ENCODE data around the gene LHFPL6. TPM values are rescaled to one million over a fixed set of nuclear protein-coding genes. Genes with fewer than 3 reads are reported as not detected.
A peak's percentile ranks its signal among the peaks of the same experiment; 100 is the strongest.

Gene LHFPL6
- total and polyA plus RNA-seq, 9 of the 15 experiments (the other 6 are each of a cell fraction or from before 2014, with no cell fraction given) = 0.18 TPM; not detected in 8

- in situ Hi-C loops (cut with MboI) = no loop called here
- intact Hi-C loops (cut with micrococcal nuclease) = no loop called here
- no peak overlapping the region for H3K9ac ChIP-seq (ENCODE audit: insufficient read depth in 1 of 2, low read depth in 2 of 2, low read length in 2 of 2)
- no peak overlapping the region for H3K4me2 ChIP-seq (ENCODE audit: insufficient read depth, low read length)
- H3K79me2 ChIP-seq (ENCODE audit: control insufficient read depth, insufficient read depth, low read length) = no peaks in the 10 kb centered on the region
- no peak overlapping the region for H3K27ac ChIP-seq (ENCODE audit: extremely low read depth, low read depth, low read length)
- no peaks in the 10 kb centered on the region for H3K9me3 ChIP-seq (replicated peaks; ENCODE audit: control insufficient read depth, insufficient read depth, low read depth, low read length)
- H4K20me1 ChIP-seq (replicated peaks; ENCODE audit: control insufficient read depth, insufficient read depth, low read length) = no peaks in the 10 kb centered on the region
- H3K36me3 ChIP-seq (ENCODE audit: control insufficient read depth, insufficient read depth, low read length) = no peaks in the 10 kb centered on the region
- TF ChIP-seq ZNF253 (CRISPR knock-in tag; conservative IDR thresholded peaks at IDR 0.05) (no peak), TEAD2 (tag; IDR thresholded peaks at IDR 0.05) (no peak), DEAF1 (CRISPR knock-in tag; IDR thresholded peaks at IDR 0.05) (no peak), KLF6 (CRISPR knock-in tag; IDR thresholded peaks at IDR 0.05; ENCODE audit: borderline replicate concordance) (no peak), RFX1 (IDR thresholded peaks at IDR 0.05) (peak; percentile 10; the same call in 1 of the 2 replicates)
- no peaks in the 10 kb centered on the region for H3K4me1 ChIP-seq (replicated peaks in 1 of 2; ENCODE audit: control insufficient read depth in 2 of 2, insufficient read depth in 2 of 2, low read length in 2 of 2)
- BruUV-seq (replicated peaks) = no TSS peak
- no peaks in the 10 kb centered on the region for H3K27me3 ChIP-seq (ENCODE audit: control insufficient read depth in 2 of 2, insufficient read depth in 2 of 2, low read length in 2 of 2)
- H3K9me1 ChIP-seq (ENCODE audit: control insufficient read depth, insufficient read depth, low read length) = no peaks in the 10 kb centered on the region
- H2AFZ ChIP-seq (ENCODE audit: low read depth, low read length) = no peak overlapping the region
- H3K4me3 ChIP-seq = no peak overlapping the region
- 0% methylated on average over 3 of the region's 3 CpGs for WGBS (ENCODE audit: insufficient coverage, low coverage, missing lambda C conversion rate)
- DNase-seq (ENCODE audit: extremely low read depth in 1 of 4, low spot score in 3 of 4) = no peak
- CTCF ChIA-PET (ENCODE audit: low intra/inter-chr PET ratio) = no interaction called here
- POLR2A ChIA-PET = no interaction called here
- no peak for FAIRE-seq
- no peak for ATAC-seq
These were observed 300.2 kb downstream of the LHFPL6 start for GRCh38 chr13:39302820-39303219.

- no peak for DNase-seq (ENCODE audit: extremely low read depth in 1 of 4, low spot score in 3 of 4)
- Histone ChIP-seq H3K79me2 (ENCODE audit: control insufficient read depth, insufficient read depth, low read length) (no peaks in the 10 kb centered on the region), H3K4me3 (no peak overlapping the region), H3K36me3 (ENCODE audit: control insufficient read depth, insufficient read depth, low read length) (no peaks in the 10 kb centered on the region), H4K20me1 (replicated peaks; ENCODE audit: control insufficient read depth, insufficient read depth, low read length) (no peaks in the 10 kb centered on the region), H3K27me3 (ENCODE audit: control insufficient read depth in 2 of 2, insufficient read depth in 2 of 2, low read length in 2 of 2) (no peaks in the 10 kb centered on the region), H3K4me1 (replicated peaks in 1 of 2; ENCODE audit: control insufficient read depth in 2 of 2, insufficient read depth in 2 of 2, low read length in 2 of 2) (no peaks in the 10 kb centered on the region), H2AFZ (ENCODE audit: low read depth, low read length) (no peak overlapping the region), H3K9me1 (ENCODE audit: control insufficient read depth, insufficient read depth, low read length) (no peaks in the 10 kb centered on the region), H3K4me2 (ENCODE audit: insufficient read depth, low read length) (no peak overlapping the region), H3K9ac (ENCODE audit: insufficient read depth in 1 of 2, low read depth in 2 of 2, low read length in 2 of 2) (no peak overlapping the region), H3K9me3 (replicated peaks; ENCODE audit: control insufficient read depth, insufficient read depth, low read depth, low read length) (no peaks in the 10 kb centered on the region), H3K27ac (ENCODE audit: extremely low read depth, low read depth, low read length) (no peak overlapping the region)
- no peak for FAIRE-seq
- ChIA-PET POLR2A (no interaction called here), CTCF (ENCODE audit: low intra/inter-chr PET ratio) (no interaction called here)
- intact Hi-C loops (cut with micrococcal nuclease) = no loop called here
- no peak for ATAC-seq
- in situ Hi-C loops (cut with MboI) = no loop called here
- BruUV-seq (replicated peaks) = no TSS peak
- no peak for TF ChIP-seq TCFL5 (CRISPR knock-in tag; conservative IDR thresholded peaks at IDR 0.05)
- TF ChIP-seq ZMIZ1 (IDR thresholded peaks at IDR 0.05; ENCODE audit: low read depth in 2 of 2, low read length in 2 of 2) = no peak
- TF ChIP-seq MTF1 (CRISPR knock-in tag; IDR thresholded peaks at IDR 0.05; ENCODE audit: borderline replicate concordance) = no peak
- TF ChIP-seq RAD21 (CRISPR knock-in tag; conservative IDR thresholded peaks at IDR 0.05 in 1 of 2, IDR thresholded peaks at IDR 0.05 in 1 of 2) = no peak
- TF ChIP-seq SAFB (IDR thresholded peaks at IDR 0.05; ENCODE audit: borderline replicate concordance, low read depth, low read length) = no peak
- no peak for TF ChIP-seq XRCC5 (IDR thresholded peaks at IDR 0.05; ENCODE audit: low read depth, low read length)
- no peak for TF ChIP-seq CBX1 (IDR thresholded peaks at IDR 0.05; ENCODE audit: low read depth)
- TF ChIP-seq L3MBTL2 (IDR thresholded peaks at IDR 0.05) = no peak
These were observed 304.0 kb downstream of the LHFPL6 start for GRCh38 chr13:39298951-39299350.
